DMS153 treated with DMSO at 0.1 percent for 48 hours (cell line): ENCODE measurements around the gene SORBS1.

ENCODE experiments used
- DNase-seq: peaks from one replicate; lab custom pipeline; 2025; ENCODE audit not compliant: unreplicated experiment; lab: John Stamatoyannopoulos, UW

The SORBS1 gene

GRCh38 chr10:95279042-95279820 is 281.9 kb downstream of the SORBS1 start:
- no peak for DNase-seq

GRCh38 chr10:95278061-95278988 is 282.8 kb downstream of the SORBS1 start:
- no peak for DNase-seq

DNA sequence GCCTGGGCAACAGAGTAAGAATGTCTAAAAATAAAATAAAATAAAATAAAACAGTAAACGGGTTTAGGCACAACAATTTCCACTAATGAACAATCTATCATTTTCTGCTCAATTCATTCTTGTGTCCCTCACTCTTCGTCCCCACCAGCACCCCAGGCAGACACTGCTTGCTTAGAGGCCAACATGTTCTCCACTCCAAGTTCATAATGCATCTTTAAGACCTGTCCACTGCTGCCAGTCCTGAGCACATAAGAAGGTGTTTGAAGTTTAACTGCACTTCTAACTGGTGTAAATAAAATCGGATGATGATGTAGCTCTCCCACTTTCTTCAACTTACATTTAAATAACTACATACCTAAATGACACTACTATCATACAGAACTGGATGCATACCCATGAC is 283.6 kb downstream of the SORBS1 start:
- DNase-seq = no peak

DNA sequence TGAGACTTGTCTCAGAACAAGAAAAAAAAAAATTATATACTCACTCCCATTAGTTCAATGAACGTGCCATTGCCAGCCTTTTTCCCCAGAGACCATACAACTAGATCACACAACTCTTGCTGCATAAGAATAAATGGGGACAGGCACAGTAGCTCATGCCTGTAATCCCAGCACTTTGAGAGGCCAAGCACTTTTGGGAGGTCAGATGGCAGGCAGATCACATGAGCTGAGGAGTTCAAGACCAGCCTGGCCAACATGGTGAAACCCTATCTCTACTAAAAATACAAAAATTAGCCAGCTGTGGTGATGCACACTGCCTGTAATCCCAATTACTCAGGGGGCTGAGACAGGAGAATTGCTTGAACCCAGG is 284.0 kb downstream of the SORBS1 start:
- DNase-seq = no peak

DNA sequence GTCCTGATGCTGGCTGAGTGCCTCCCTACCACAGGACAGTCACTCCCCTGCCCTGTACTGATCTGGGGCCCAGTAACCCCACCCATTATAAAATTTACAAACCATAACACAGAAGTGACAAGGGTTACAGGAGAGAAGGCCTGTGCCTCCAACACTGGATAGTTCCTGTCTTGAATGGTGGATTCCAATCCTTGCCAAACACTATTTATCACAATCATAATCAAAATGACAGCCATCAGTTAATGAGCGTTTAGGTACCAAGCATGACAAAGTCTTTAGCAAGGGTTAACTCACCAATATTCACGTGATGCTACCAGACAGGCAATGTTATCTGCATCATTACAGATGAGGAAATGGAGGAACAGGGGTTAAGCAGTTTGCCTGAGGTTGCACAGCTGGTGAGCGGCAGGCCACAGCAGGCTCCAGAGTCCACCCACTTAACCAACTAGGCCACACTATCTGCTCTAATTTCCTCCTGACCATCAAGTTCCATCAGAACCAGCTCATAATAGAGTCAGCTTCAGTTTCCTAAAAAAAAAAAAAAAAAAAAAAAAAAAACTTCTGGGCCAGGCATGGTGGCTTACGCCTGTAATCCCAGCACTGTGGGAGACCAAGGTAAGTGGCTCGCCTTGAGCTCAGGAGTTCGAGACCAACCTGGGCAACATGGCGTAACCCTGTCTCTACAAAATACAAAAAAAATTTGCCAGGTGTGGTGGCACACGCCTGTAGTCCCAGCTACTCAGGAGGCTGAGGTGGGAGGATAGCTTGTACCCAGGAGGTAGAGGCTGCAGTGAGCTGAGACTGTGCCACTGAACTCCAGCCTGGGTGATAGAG is 284.6 kb downstream of the SORBS1 start:
- DNase-seq = no peak

DNA sequence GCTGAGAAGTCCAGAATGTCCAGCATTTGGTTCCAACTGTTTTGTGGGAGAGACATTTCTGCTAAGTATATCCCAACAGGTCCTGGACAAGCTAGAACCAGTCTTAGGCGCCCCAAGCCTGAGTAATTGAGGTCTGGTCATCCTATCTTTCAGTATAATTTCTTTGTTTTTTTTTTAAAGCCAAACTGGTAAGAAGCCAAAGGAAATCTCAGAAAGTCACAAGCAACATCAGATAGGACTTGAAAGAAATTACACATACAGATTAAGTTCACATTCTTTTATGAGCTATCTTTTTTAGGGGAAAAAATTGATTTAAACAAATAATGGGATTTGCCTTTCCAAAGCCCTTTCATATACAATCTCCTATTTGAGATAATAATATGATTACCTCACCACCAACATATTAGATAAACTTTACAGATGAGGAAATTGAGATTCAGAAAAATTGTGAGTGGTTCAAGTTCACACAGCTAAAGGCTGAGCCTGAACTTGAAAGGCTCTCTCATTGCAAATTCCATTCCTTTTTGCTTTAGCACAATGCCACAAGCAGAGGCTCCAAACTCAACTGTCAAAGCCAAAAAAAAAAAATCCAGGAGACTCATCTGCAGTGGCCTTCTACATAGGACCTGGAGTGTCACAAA is 285.3 kb downstream of the SORBS1 start:
- no peak for DNase-seq

- DNase-seq = no peak
These were observed 287.5 kb downstream of the SORBS1 start for GRCh38 chr10:95273393-95274312.

DNA sequence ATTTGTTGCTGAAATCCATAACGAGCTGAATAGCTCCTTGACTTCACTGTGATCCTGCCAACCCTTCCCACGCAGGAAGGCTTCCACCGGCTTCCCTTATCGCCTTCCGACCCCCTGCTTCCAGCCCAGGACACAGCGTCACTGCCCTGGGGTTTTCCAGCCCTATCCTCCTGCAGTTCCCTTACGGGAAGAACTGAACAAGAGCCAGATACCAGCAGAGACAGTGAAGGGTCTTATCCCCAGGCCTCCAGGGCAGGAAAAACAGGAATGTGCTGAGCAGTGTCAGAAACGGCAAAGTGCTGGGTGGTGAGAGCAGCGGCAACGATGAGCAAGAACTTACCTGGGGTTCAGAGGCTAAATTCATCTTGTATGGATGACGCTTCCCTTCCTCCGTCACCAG is 292.7 kb downstream of the SORBS1 start:
- no peak for DNase-seq

- no peak for DNase-seq
These were observed 293.9 kb downstream of the SORBS1 start for GRCh38 chr10:95267251-95267650.

DNA sequence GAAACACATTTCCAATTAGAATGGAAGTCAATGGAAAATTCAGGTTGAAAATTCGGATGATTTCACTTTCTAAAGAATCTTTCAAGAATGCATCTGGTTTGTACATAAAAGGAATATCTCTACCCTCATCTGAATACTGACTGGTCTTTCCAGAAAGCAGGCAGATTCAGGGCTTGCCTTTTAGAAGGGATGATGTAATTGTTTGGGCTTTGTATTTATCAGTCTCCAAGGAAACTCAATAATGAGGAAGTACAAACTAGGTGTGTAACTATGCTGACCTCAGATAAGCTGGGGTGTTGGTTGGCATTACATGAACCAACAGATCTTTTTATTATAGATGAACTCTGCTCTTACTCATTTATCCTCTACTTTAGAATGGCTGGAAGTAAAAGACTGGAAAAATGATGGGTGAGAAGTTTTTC is 294.5 kb downstream of the SORBS1 start:
- DNase-seq = peak; percentile 41

DNA sequence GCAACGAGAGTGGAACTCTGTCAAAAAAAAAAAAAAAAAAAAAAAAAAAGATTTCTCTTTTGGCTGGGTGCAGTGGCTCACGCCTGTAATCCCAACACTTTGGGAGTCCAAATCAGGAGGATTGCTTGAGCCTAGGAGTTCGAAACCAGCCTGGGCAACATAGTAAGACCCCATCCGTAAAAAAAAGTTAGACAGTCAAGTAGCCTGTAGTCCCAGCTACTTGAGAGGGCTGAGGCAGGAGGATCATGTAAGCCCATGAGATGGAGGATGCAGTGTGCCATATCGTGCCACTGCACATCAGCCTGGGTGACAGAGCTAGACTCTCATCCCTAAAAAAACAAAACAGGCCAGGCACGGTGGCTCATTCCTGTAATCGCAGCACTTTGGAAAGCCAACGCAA is 295.6 kb downstream of the SORBS1 start:
- no peak for DNase-seq

DNA sequence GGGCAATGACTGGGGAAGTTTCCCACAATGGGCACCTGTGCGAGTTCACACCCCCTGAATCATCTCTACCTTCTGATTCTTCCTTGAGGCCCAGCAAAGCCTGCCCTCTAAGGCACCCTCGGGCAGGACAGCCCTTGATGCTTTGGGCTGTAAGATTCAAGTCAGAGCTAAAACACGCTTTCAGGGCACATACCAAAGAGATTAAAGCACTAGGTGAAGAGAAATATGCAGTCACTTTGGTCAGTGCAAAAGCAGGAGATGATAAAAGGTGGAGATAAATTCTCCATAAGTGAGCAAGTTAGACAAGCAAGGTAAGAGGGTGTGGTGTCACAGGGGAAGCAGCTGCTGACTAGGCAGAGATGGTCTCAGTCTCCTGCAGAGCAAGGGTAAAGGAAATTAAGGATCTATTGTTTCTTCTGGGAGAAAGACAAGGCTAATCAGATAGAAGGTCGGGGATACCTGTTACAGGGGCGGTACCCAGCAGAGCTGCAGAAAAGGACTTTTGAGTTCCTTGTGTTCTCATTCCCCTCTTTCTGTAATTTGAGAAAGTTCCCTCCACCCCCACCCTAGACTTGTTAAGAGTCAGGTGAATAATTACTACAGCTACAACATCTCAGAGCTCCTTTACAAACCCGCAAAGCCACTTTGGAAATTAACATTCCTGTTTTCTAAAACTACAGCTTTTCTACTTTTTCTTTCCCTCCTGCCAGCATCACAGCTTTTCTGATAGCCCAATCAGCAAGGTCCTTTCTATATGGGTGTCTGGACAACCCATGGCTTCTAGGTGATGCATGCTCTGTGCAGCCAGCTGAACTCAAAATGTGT is 296.7 kb downstream of the SORBS1 start:
- DNase-seq = no peak

GRCh38 chr10:95263864-95264226 is 297.3 kb downstream of the SORBS1 start:
- DNase-seq = no peak

GRCh38 chr10:95262763-95263518 is 298.2 kb downstream of the SORBS1 start:
- no peak for DNase-seq

- no peak for DNase-seq
These were observed 299.2 kb downstream of the SORBS1 start for GRCh38 chr10:95261926-95262325.
